GM23338 (cell line): ENCODE results near the gene DNLZ. TPM values are rescaled to one million over a fixed set of nuclear protein-coding genes. Genes with fewer than 3 reads are reported as not detected.

ENCODE experiments used
- ATAC-seq: fragments of 200-7000 bp; cut with Tn5 transposase; 3 replicates; pipeline ENCODE4 v1.9.1; 2020
- DNase-seq: peaks from one replicate; pipeline ENCODE4 v3.0.0-alpha.2; 2015; ENCODE audit warnings: low spot score
- H2AFZ ChIP-seq: fragments of 200-600 bp; sonication (generic); 2 replicates; pipeline ENCODE4 v1.8.0; 2016; ENCODE audit warnings: antibody characterized with exemption, mild to moderate bottlenecking, moderate library complexity
- H3F3A ChIP-seq: fragments of 200-600 bp; sonication (generic); replicated peaks from 2 replicates; pipeline ENCODE4 v1.8.0; 2017; ENCODE audit warnings: antibody characterized with exemption, mixed run types, low read depth
- H3K27ac ChIP-seq: fragments of 200-600 bp; sonication (generic); 2 replicates; pipeline ENCODE4 v1.6.1; 2016; ENCODE audit warnings: low read depth
- H3K27me3 ChIP-seq: fragments of 200-600 bp; sonication (generic); 2 replicates; pipeline ENCODE4 v1.8.0; 2016; ENCODE audit warnings: mild to moderate bottlenecking, mixed run types, moderate library complexity; ENCODE audit not compliant: insufficient read depth
- H3K36me3 ChIP-seq: fragments of 200-600 bp; sonication (generic); 2 replicates; pipeline ENCODE4 v1.8.0; 2016; ENCODE audit warnings: mild to moderate bottlenecking; ENCODE audit not compliant: insufficient read depth
- H3K4me1 ChIP-seq: fragments of 200-600 bp; sonication (generic); 2 replicates; pipeline ENCODE4 v1.8.0; 2016; ENCODE audit warnings: mild to moderate bottlenecking, moderate library complexity; ENCODE audit not compliant: insufficient read depth
- H3K4me2 ChIP-seq: fragments of 200-600 bp; sonication (generic); 2 replicates; pipeline ENCODE4 v1.7.1; 2017; ENCODE audit warnings: mixed run types
- H3K4me3 ChIP-seq: fragments of 200-600 bp; sonication (generic); 2 replicates; pipeline ENCODE4 v1.6.1; 2016; ENCODE audit warnings: mixed run types
- H3K79me2 ChIP-seq: fragments of 200-600 bp; sonication (generic); replicated peaks from 2 replicates; pipeline ENCODE4 v1.8.0; 2017; ENCODE audit warnings: mild to moderate bottlenecking; ENCODE audit not compliant: insufficient read depth
- H3K9me2 ChIP-seq: fragments of 200-600 bp; sonication (generic); 2 replicates; pipeline ENCODE4 v1.8.0; 2017; ENCODE audit not compliant: insufficient read depth
- H4K20me1 ChIP-seq: fragments of 200-600 bp; sonication (generic); replicated peaks from 2 replicates; pipeline ENCODE4 v1.8.0; 2017; ENCODE audit warnings: mild to moderate bottlenecking; ENCODE audit not compliant: insufficient read depth
- H3K27ac Mint-ChIP-seq: 2 replicates; pipeline ENCODE4 v1.8.0; 2020; ENCODE audit warnings: inconsistent platforms, mild to moderate bottlenecking, moderate library complexity, mixed read lengths
- H3K27me3 Mint-ChIP-seq: 3 replicates; pipeline ENCODE4 v1.8.0; 2022; ENCODE audit warnings: low read depth, mild to moderate bottlenecking, moderate library complexity, mixed read lengths, inconsistent platforms; ENCODE audit not compliant: insufficient read depth, poor library complexity
- H3K36me3 Mint-ChIP-seq: 3 replicates; pipeline ENCODE4 v1.8.0; 2021; ENCODE audit warnings: low read depth, mild to moderate bottlenecking, inconsistent platforms, moderate library complexity, mixed read lengths
- H3K4me1 Mint-ChIP-seq: 3 replicates; pipeline ENCODE4 v1.8.0; 2020; ENCODE audit warnings: mild to moderate bottlenecking, inconsistent platforms, mixed read lengths
- H3K4me3 Mint-ChIP-seq: 3 replicates; pipeline ENCODE4 v1.8.0; 2021; ENCODE audit warnings: moderate library complexity, mild to moderate bottlenecking, inconsistent platforms, mixed read lengths
- H3K9me3 Mint-ChIP-seq: 3 replicates; pipeline ENCODE4 v1.8.0; 2020; ENCODE audit warnings: moderate library complexity, mild to moderate bottlenecking, inconsistent platforms, mixed read lengths
- CREB1 ChIP-seq: fragments of 250-450 bp; sonication (Bioruptor Pico); IDR thresholded peaks from 2 replicates; pipeline ENCODE4 v1.5.0; 2020; ENCODE audit warnings: low read depth, mild to moderate bottlenecking, moderate library complexity
- EZH2 ChIP-seq: fragments of 200-600 bp; sonication (generic); IDR thresholded peaks from one replicate; pipeline ENCODE4 v1.8.0; 2017; ENCODE audit warnings: antibody characterized with exemption, mild to moderate bottlenecking, low read depth; ENCODE audit not compliant: unreplicated experiment
- EZH2phosphoT487 ChIP-seq: fragments of 200-600 bp; sonication (generic); IDR thresholded peaks from one replicate; pipeline ENCODE4 v1.8.1; 2018; ENCODE audit warnings: antibody characterized with exemption; ENCODE audit not compliant: unreplicated experiment
- JUNB ChIP-seq: IDR thresholded peaks from one replicate; pipeline ENCODE4 v1.6.1; 2016; ENCODE audit warnings: antibody characterized with exemption; ENCODE audit not compliant: unreplicated experiment
- NANOG ChIP-seq: IDR thresholded peaks from 2 replicates; pipeline ENCODE4 v1.6.1; 2016; ENCODE audit warnings: antibody characterized with exemption, borderline replicate concordance
- POLR2AphosphoS5 ChIP-seq: IDR thresholded peaks from 2 replicates; pipeline ENCODE4 v1.6.1; 2016; ENCODE audit warnings: antibody characterized with exemption, low read depth
- STAT1 ChIP-seq: IDR thresholded peaks from one replicate; pipeline ENCODE4 v1.6.1; 2016; ENCODE audit warnings: antibody characterized with exemption; ENCODE audit not compliant: unreplicated experiment
- ZNF114 ChIP-seq: fragments of 250-450 bp; sonication (Bioruptor Pico); IDR thresholded peaks from 2 replicates; pipeline ENCODE4 v1.5.0; 2020; ENCODE audit warnings: mild to moderate bottlenecking, moderate library complexity
- ZNF331 ChIP-seq: fragments of 250-450 bp; sonication (Bioruptor Pico); IDR thresholded peaks from 2 replicates; pipeline ENCODE4 v1.5.0; 2020; ENCODE audit warnings: low read depth, mild to moderate bottlenecking, moderate library complexity
- polyA plus RNA-seq: library from polyadenylated mRNA; unstranded; fragments of >200 nt; fragmentation: Nextera tagmentation; extraction: Ambion mirVana; gene quantifications from 2 replicates; pipeline ENCODE4 v1.2.1, GENCODE V29; 2016
- total RNA-seq: library from RNA; depleted of rRNA; stranded (reverse); fragments of >200 nt; shearing (Covaris generic); gene quantifications from 2 replicates; pipeline ENCODE4 v1.2.3, GENCODE V29; 2014
- TF ChIP-seq, protein P1 (sequence below), 2 experiments: fragments of 200-600 bp in 1 of 2; sonication (generic) in 1 of 2; conservative IDR thresholded peaks; 2 replicates each; pipeline versions ENCODE4 v1.5.1 to v1.6.1; 2016 to 2017; ENCODE audit warnings: antibody characterized with exemption in 2 of 2, low read depth in 2 of 2, mild to moderate bottlenecking in 2 of 2, moderate library complexity in 1 of 2
- TF ChIP-seq, protein P2 (sequence below): IDR thresholded peaks from 2 replicates; pipeline ENCODE4 v1.6.1; 2016; ENCODE audit warnings: antibody characterized with exemption
- TF ChIP-seq, protein P3 (sequence below): fragments of 250-450 bp; sonication (Bioruptor Pico); IDR thresholded peaks from 2 replicates; pipeline ENCODE4 v1.5.0; 2020; ENCODE audit warnings: mild to moderate bottlenecking, moderate library complexity
- TF ChIP-seq, protein P4 (sequence below): IDR thresholded peaks from one replicate; pipeline ENCODE4 v1.6.1; 2018; ENCODE audit warnings: antibody characterized with exemption; ENCODE audit not compliant: unreplicated experiment

Gene DNLZ
- total and polyA plus RNA-seq, 2 experiments from 2014 or later = 33.4 to 53.9 TPM

GRCh38 chr9:136337416-136338395 is 25.8 kb downstream of the DNLZ start:
- no peaks in the 10 kb centered on the region; the same call in 1 of the 2 replicates for H4K20me1 ChIP-seq
- H3K9me3 Mint-ChIP-seq = no peaks in the 10 kb centered on the region

More at GRCh38 chr9:136337416-136338395, 25.8 kb downstream of the DNLZ start:
- Histone ChIP-seq H3K79me2 (no peaks in the 10 kb centered on the region), H3K4me3 (no peak overlapping the region), H2AFZ (no peak overlapping the region), H3K27ac (no peak overlapping the region), H3K9me2 (no peaks in the 10 kb centered on the region), H3K4me1 (no peaks in the 10 kb centered on the region; the same call in 1 of the 2 replicates), H3F3A (peaks cover 3% of the 10 kb centered on the region; the same call in 1 of the 2 replicates), H3K4me2 (no peak overlapping the region), H3K36me3 (no peaks in the 10 kb centered on the region), H3K27me3 (no peaks in the 10 kb centered on the region)
- ATAC-seq = no peak
- Mint-ChIP-seq H3K4me3 (no peak overlapping the region), H3K27me3 (peaks cover 12% of the 10 kb centered on the region), H3K27ac (no peak overlapping the region), H3K4me1 (no peaks in the 10 kb centered on the region; the same call in 1 of the 3 replicates), H3K36me3 (no peaks in the 10 kb centered on the region)
- TF ChIP-seq NANOG (no peak), CREB1 (CRISPR knock-in tag) (no peak), POLR2AphosphoS5 (no peak), EZH2 (no peak), JUNB (no peak), ZNF114 (CRISPR knock-in tag) (no peak), EZH2phosphoT487 (no peak), ZNF331 (no peak), STAT1 (no peak)
- TF ChIP-seq, protein P1, sequence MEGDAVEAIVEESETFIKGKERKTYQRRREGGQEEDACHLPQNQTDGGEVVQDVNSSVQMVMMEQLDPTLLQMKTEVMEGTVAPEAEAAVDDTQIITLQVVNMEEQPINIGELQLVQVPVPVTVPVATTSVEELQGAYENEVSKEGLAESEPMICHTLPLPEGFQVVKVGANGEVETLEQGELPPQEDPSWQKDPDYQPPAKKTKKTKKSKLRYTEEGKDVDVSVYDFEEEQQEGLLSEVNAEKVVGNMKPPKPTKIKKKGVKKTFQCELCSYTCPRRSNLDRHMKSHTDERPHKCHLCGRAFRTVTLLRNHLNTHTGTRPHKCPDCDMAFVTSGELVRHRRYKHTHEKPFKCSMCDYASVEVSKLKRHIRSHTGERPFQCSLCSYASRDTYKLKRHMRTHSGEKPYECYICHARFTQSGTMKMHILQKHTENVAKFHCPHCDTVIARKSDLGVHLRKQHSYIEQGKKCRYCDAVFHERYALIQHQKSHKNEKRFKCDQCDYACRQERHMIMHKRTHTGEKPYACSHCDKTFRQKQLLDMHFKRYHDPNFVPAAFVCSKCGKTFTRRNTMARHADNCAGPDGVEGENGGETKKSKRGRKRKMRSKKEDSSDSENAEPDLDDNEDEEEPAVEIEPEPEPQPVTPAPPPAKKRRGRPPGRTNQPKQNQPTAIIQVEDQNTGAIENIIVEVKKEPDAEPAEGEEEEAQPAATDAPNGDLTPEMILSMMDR (conservative IDR thresholded peaks at IDR 0.05; ENCODE audit: low read depth in 2 of 2) = no peak
- TF ChIP-seq, protein P2, sequence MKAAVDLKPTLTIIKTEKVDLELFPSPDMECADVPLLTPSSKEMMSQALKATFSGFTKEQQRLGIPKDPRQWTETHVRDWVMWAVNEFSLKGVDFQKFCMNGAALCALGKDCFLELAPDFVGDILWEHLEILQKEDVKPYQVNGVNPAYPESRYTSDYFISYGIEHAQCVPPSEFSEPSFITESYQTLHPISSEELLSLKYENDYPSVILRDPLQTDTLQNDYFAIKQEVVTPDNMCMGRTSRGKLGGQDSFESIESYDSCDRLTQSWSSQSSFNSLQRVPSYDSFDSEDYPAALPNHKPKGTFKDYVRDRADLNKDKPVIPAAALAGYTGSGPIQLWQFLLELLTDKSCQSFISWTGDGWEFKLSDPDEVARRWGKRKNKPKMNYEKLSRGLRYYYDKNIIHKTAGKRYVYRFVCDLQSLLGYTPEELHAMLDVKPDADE = no peak
- TF ChIP-seq, protein P3, sequence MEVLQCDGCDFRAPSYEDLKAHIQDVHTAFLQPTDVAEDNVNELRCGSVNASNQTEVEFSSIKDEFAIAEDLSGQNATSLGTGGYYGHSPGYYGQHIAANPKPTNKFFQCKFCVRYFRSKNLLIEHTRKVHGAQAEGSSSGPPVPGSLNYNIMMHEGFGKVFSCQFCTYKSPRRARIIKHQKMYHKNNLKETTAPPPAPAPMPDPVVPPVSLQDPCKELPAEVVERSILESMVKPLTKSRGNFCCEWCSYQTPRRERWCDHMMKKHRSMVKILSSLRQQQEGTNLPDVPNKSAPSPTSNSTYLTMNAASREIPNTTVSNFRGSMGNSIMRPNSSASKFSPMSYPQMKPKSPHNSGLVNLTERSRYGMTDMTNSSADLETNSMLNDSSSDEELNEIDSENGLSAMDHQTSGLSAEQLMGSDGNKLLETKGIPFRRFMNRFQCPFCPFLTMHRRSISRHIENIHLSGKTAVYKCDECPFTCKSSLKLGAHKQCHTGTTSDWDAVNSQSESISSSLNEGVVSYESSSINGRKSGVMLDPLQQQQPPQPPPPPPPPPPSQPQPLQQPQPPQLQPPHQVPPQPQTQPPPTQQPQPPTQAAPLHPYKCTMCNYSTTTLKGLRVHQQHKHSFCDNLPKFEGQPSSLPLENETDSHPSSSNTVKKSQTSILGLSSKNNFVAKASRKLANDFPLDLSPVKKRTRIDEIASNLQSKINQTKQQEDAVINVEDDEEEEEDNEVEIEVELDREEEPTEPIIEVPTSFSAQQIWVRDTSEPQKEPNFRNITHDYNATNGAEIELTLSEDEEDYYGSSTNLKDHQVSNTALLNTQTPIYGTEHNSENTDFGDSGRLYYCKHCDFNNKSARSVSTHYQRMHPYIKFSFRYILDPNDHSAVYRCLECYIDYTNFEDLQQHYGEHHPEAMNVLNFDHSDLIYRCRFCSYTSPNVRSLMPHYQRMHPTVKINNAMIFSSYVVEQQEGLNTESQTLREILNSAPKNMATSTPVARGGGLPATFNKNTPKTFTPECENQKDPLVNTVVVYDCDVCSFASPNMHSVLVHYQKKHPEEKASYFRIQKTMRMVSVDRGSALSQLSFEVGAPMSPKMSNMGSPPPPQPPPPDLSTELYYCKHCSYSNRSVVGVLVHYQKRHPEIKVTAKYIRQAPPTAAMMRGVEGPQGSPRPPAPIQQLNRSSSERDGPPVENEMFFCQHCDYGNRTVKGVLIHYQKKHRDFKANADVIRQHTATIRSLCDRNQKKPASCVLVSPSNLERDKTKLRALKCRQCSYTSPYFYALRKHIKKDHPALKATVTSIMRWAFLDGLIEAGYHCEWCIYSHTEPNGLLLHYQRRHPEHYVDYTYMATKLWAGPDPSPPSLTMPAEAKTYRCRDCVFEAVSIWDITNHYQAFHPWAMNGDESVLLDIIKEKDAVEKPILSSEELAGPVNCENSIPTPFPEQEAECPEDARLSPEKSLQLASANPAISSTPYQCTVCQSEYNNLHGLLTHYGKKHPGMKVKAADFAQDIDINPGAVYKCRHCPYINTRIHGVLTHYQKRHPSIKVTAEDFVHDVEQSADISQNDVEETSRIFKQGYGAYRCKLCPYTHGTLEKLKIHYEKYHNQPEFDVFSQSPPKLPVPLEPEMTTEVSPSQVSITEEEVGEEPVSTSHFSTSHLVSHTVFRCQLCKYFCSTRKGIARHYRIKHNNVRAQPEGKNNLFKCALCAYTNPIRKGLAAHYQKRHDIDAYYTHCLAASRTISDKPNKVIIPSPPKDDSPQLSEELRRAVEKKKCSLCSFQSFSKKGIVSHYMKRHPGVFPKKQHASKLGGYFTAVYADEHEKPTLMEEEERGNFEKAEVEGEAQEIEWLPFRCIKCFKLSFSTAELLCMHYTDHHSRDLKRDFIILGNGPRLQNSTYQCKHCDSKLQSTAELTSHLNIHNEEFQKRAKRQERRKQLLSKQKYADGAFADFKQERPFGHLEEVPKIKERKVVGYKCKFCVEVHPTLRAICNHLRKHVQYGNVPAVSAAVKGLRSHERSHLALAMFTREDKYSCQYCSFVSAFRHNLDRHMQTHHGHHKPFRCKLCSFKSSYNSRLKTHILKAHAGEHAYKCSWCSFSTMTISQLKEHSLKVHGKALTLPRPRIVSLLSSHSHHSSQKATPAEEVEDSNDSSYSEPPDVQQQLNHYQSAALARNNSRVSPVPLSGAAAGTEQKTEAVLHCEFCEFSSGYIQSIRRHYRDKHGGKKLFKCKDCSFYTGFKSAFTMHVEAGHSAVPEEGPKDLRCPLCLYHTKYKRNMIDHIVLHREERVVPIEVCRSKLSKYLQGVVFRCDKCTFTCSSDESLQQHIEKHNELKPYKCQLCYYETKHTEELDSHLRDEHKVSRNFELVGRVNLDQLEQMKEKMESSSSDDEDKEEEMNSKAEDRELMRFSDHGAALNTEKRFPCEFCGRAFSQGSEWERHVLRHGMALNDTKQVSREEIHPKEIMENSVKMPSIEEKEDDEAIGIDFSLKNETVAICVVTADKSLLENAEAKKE (CRISPR knock-in tag) = no peak
- TF ChIP-seq, protein P4, sequence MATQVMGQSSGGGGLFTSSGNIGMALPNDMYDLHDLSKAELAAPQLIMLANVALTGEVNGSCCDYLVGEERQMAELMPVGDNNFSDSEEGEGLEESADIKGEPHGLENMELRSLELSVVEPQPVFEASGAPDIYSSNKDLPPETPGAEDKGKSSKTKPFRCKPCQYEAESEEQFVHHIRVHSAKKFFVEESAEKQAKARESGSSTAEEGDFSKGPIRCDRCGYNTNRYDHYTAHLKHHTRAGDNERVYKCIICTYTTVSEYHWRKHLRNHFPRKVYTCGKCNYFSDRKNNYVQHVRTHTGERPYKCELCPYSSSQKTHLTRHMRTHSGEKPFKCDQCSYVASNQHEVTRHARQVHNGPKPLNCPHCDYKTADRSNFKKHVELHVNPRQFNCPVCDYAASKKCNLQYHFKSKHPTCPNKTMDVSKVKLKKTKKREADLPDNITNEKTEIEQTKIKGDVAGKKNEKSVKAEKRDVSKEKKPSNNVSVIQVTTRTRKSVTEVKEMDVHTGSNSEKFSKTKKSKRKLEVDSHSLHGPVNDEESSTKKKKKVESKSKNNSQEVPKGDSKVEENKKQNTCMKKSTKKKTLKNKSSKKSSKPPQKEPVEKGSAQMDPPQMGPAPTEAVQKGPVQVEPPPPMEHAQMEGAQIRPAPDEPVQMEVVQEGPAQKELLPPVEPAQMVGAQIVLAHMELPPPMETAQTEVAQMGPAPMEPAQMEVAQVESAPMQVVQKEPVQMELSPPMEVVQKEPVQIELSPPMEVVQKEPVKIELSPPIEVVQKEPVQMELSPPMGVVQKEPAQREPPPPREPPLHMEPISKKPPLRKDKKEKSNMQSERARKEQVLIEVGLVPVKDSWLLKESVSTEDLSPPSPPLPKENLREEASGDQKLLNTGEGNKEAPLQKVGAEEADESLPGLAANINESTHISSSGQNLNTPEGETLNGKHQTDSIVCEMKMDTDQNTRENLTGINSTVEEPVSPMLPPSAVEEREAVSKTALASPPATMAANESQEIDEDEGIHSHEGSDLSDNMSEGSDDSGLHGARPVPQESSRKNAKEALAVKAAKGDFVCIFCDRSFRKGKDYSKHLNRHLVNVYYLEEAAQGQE = no peak
- DNase-seq = no peak
